HCT116 (cell line): ENCODE results near the gene NUP50. TPM values are rescaled to one million over a fixed set of nuclear protein-coding genes. Genes with fewer than 3 reads are reported as not detected.

ENCODE experiments used
- ATAC-seq: fragments of 200-7000 bp; cut with Tn5 transposase; 2 replicates; pipeline ENCODE4 v1.9.1; 2020; ENCODE audit warnings: mild to moderate bottlenecking, moderate library complexity
- BruUV-seq: library from RNA; stranded (reverse); fragments of 400-500 nt; replicated peaks from 2 replicates; lab custom pipeline; 2021; lab: Mats Ljungman, UMichigan
- CTCF ChIA-PET: fragments of 300-600 bp; sonication (Branson Sonifier 250); formaldehyde crosslinking; loops from one replicate; lab custom pipeline; 2021; ENCODE audit warnings: antibody characterized with exemption; lab: Charles Lee
- POLR2A ChIA-PET: fragments of 300-600, 350-600 bp; sonication (Branson Sonifier 250); formaldehyde crosslinking; loops from one replicate; lab custom pipeline; 2021; ENCODE audit warnings: antibody characterized with exemption; lab: Charles Lee
- RAD21 ChIA-PET, 2 experiments: fragments of 300-600 bp; sonication (Branson Sonifier 250); formaldehyde crosslinking; loops; one replicate each; lab custom pipeline; 2023; ENCODE audit warnings: low total read pairs in 2 of 2; ENCODE audit not compliant: uncharacterized antibody in 2 of 2, unreplicated experiment in 2 of 2, low non-redundant PET in 1 of 2; lab: Charles Lee
- DNase-seq: peaks from one replicate; pipeline ENCODE4 v3.0.0-alpha.2; 2010; ENCODE audit warnings: low read depth, low spot score
- H2AFZ ChIP-seq: fragments of 200-600 bp; shearing (Covaris generic), sonication (generic); 2 replicates; pipeline ENCODE4 v1.6.1; 2017; ENCODE audit warnings: low read depth, mixed run types, mixed read lengths, antibody characterized with exemption, low read length; ENCODE audit not compliant: poor library complexity, severe bottlenecking
- H3K27ac ChIP-seq: 2 replicates; pipeline ENCODE4 v1.5.1; 2012; ENCODE audit warnings: low read depth, low read length
- H3K27me3 ChIP-seq: fragments of 200-600 bp; sonication (generic); 2 replicates; pipeline ENCODE4 v1.6.1; 2016; ENCODE audit warnings: mixed run types, low read length, mixed read lengths; ENCODE audit not compliant: insufficient read depth
- H3K36me3 ChIP-seq, 2 experiments: fragments of 200-500 bp in 1 of 2; fragments of 200-600 bp in 1 of 2; sonication (Bioruptor generic) in 1 of 2; sonication (generic) in 1 of 2; 2 replicates each; pipeline versions ENCODE4 v1.5.1 to v1.6.1; 2014 to 2016; ENCODE audit warnings: low read length in 2 of 2, inconsistent platforms in 1 of 2, mixed read lengths in 1 of 2, mixed run types in 1 of 2; ENCODE audit not compliant: insufficient read depth in 2 of 2, control insufficient read depth in 1 of 2
- H3K4me1 ChIP-seq, 2 experiments: fragments of 200-600 bp in 1 of 2; sonication (generic) in 1 of 2; 2 replicates each; pipeline versions ENCODE4 v1.5.1 to v1.6.1; 2012 to 2017; ENCODE audit warnings: low read length in 2 of 2, inconsistent platforms in 1 of 2, mild to moderate bottlenecking in 1 of 2, mixed read lengths in 1 of 2, mixed run types in 1 of 2, moderate library complexity in 1 of 2; ENCODE audit not compliant: insufficient read depth in 2 of 2, control insufficient read depth in 1 of 2
- H3K4me2 ChIP-seq: fragments of 200-600 bp; sonication (generic); 2 replicates; pipeline ENCODE4 v1.6.1; 2017; ENCODE audit warnings: mixed run types, low read length, mixed read lengths
- H3K4me3 ChIP-seq, 2 experiments: fragments of 200-600 bp in 1 of 2; sonication (generic) in 1 of 2; replicated peaks in 1 of 2; 2 replicates each; pipeline ENCODE4 v1.5.1; 2011 to 2016; ENCODE audit warnings: low read length in 2 of 2, control low read depth in 1 of 2, low read depth in 1 of 2, mild to moderate bottlenecking in 1 of 2, mixed read lengths in 1 of 2, mixed run types in 1 of 2
- H3K79me2 ChIP-seq: fragments of 200-600 bp; sonication (generic); 2 replicates; pipeline ENCODE4 v1.6.1; 2017; ENCODE audit warnings: mild to moderate bottlenecking, mixed run types, low read length, moderate library complexity, mixed read lengths; ENCODE audit not compliant: insufficient read depth
- H3K9ac ChIP-seq: fragments of 200-600 bp; sonication (generic); 2 replicates; pipeline ENCODE4 v1.6.1; 2016; ENCODE audit warnings: low read length, mixed read lengths
- H3K9me2 ChIP-seq: fragments of 200-600 bp; sonication (generic), shearing (Covaris generic); 2 replicates; pipeline ENCODE4 v1.6.1; 2017; ENCODE audit warnings: mixed run types, mild to moderate bottlenecking, moderate library complexity; ENCODE audit not compliant: insufficient read depth
- H3K9me3 ChIP-seq, 2 experiments: fragments of 200-500 bp in 1 of 2; fragments of 200-600 bp in 1 of 2; sonication (Bioruptor generic) in 1 of 2; sonication (generic) in 1 of 2; 2 replicates each; pipeline ENCODE4 v1.6.1; 2014 to 2017; ENCODE audit warnings: low read length in 2 of 2, mixed read lengths in 2 of 2, inconsistent platforms in 1 of 2, low read depth in 1 of 2, mild to moderate bottlenecking in 1 of 2, mixed run types in 1 of 2, moderate library complexity in 1 of 2; ENCODE audit not compliant: control insufficient read depth in 1 of 2, insufficient read depth in 1 of 2
- H4K20me1 ChIP-seq: fragments of 200-600 bp; sonication (generic), shearing (Covaris generic); 2 replicates; pipeline ENCODE4 v1.6.1; 2017; ENCODE audit warnings: mixed run types, mild to moderate bottlenecking, moderate library complexity; ENCODE audit not compliant: insufficient read depth
- CEBPB ChIP-seq: IDR thresholded peaks from 2 replicates; pipeline ENCODE4 v1.6.1; 2012; ENCODE audit warnings: low read depth
- FOSL1 ChIP-seq: IDR thresholded peaks from 2 replicates; pipeline ENCODE4 v1.6.1; 2012; ENCODE audit warnings: low read depth
- POLR2A ChIP-seq: IDR thresholded peaks from 2 replicates; pipeline ENCODE4 v1.7.0; 2011; ENCODE audit warnings: borderline replicate concordance; ENCODE audit not compliant: insufficient read depth, insufficient read length; ENCODE audit errors: extremely low read depth
- RAD21 ChIP-seq: IDR thresholded peaks from 2 replicates; pipeline ENCODE4 v1.6.1; 2012; ENCODE audit warnings: low read depth, mild to moderate bottlenecking
- SIN3A ChIP-seq: IDR thresholded peaks from 2 replicates; pipeline ENCODE4 v1.6.1; 2012; ENCODE audit warnings: low read depth
- ZFX ChIP-seq: fragments of 450-650 bp; IDR thresholded peaks from 2 replicates; pipeline ENCODE4 v1.6.1; 2017
- ZNF274 ChIP-seq: fragments of 200-500 bp; sonication (Bioruptor generic); IDR thresholded peaks from 2 replicates; pipeline ENCODE4 v1.6.1; 2014; ENCODE audit warnings: mild to moderate bottlenecking, low read depth, low read length, inconsistent platforms
- intact Hi-C: fragments of 100-400 bp; cut with micrococcal nuclease; formaldehyde crosslinking; loops from 2 replicates; pipeline ENCODE4 v1.10.0; 2022
- total RNA-seq: library from RNA; stranded (reverse); gene quantifications from one replicate; pipeline ENCODE4 v1.2.1, GENCODE V29; 2021; ENCODE audit not compliant: unreplicated experiment

NUP50 gene
- total RNA-seq, 1 experiment from 2014 or later, result 102 TPM

- Histone ChIP-seq H3K9ac (no peak overlapping the region), H3K9me2 (no peaks in the 10 kb centered on the region), H3K27ac (no peak overlapping the region), H3K4me2 (no peak overlapping the region), H3K27me3 (no peaks in the 10 kb centered on the region), H3K4me1 (no peaks in the 10 kb centered on the region), H2AFZ (no peak overlapping the region), H4K20me1 (no peaks in the 10 kb centered on the region), H3K9me3 (no peaks in the 10 kb centered on the region), H3K4me3 (no peak overlapping the region), H3K79me2 (no peaks in the 10 kb centered on the region), H3K36me3 (peaks cover 0 to 12% of the 10 kb centered on the region in 2 experiments; a peak in 3 of 4 replicates)
- POLR2A ChIA-PET, result interaction anchor here (1.3 kb wide), 1 partner anchor 31 kb away, joined by 3 read pairs; the partner anchor contains the start of gene NUP50
- no peak for DNase-seq
- TF ChIP-seq POLR2A (no peak), RAD21 (no peak), SIN3A (no peak), ZNF274 (no peak), FOSL1 (no peak), ZFX (no peak)
- intact Hi-C loops, result no loop called here
- CTCF ChIA-PET, result no interaction called here
- RAD21 ChIA-PET, result no interaction called here
- no TSS peak for BruUV-seq
- no peak for ATAC-seq
These were observed 31.0 kb downstream of the NUP50 start for GRCh38 chr22:45194686-45195085.

- no peaks in the 10 kb centered on the region for H3K4me1 ChIP-seq
- H2AFZ ChIP-seq, result no peak overlapping the region
- H3K27ac ChIP-seq, result no peak overlapping the region
- no peaks in the 10 kb centered on the region for H3K9me2 ChIP-seq
- intact Hi-C loops, result no loop called here
- no peak for TF ChIP-seq CEBPB
- TF ChIP-seq, all 23 proteins: peak for 0
- RAD21 ChIA-PET, result no interaction called here
- DNase-seq, result no peak
- Histone ChIP-seq H3K79me2 (no peaks in the 10 kb centered on the region), H3K4me3 (no peak overlapping the region), H3K9me3 (no peaks in the 10 kb centered on the region), H3K27me3 (no peaks in the 10 kb centered on the region), H4K20me1 (no peaks in the 10 kb centered on the region), H3K4me2 (no peak overlapping the region), H3K36me3 (peaks cover 0 to 13% of the 10 kb centered on the region in 2 experiments; a peak in 3 of 4 replicates), H3K9ac (no peak overlapping the region)
- CTCF ChIA-PET, result no interaction called here
- ATAC-seq, result no peak
- POLR2A ChIA-PET, result interaction anchor here (1.3 kb wide), 1 partner anchor 32 kb away, joined by 3 read pairs; the partner anchor contains the start of gene NUP50
- BruUV-seq, result no TSS peak
These were observed 31.9 kb downstream of the NUP50 start for GRCh38 chr22:45195616-45196015.
